ENCODE data around the gene FPR2.
"Not testable (repeated sequence)": the region's sequence is repeated elsewhere in the genome, so short reads cannot be mapped to it uniquely, and the experiment has no call there.

Gene FPR2

GRCh38 chr19:51803967-51804366 is 43.0 kb downstream of the FPR2 start:
- no peak overlapping the region for H3K4me3 ChIP-seq (ENCODE audit: low read depth, low read length)
- ChIA-PET CTCF (interaction anchor here (1.0 kb wide), 1 partner anchor 28 kb away, joined by 3 read pairs; no protein-coding TSS in a partner anchor), POLR2A (no interaction called here)
- H3K9me3 ChIP-seq (ENCODE audit: control insufficient read depth, insufficient read depth, low read depth, low read length), result no peaks in the 10 kb centered on the region
- TF ChIP-seq ZXDB (tag by site-specific recombination; IDR thresholded peaks at IDR 0.05), result no peak
- no peak for TF ChIP-seq ZNF214 (tag by site-specific recombination; IDR thresholded peaks at IDR 0.05; ENCODE audit: borderline replicate concordance)
- no peak for TF ChIP-seq ZNF544 (tag by site-specific recombination; IDR thresholded peaks at IDR 0.05)
- no peak for TF ChIP-seq ZNF692 (tag by site-specific recombination; IDR thresholded peaks at IDR 0.05)
- TF ChIP-seq ZNF37A (tag by site-specific recombination; IDR thresholded peaks at IDR 0.05), result no peak
- no peak for TF ChIP-seq OSR2 (tag by site-specific recombination; IDR thresholded peaks at IDR 0.05)
- TF ChIP-seq ZNF560 (tag by site-specific recombination; IDR thresholded peaks at IDR 0.05; ENCODE audit: borderline replicate concordance), result no peak
- no peak for TF ChIP-seq GLIS1 (tag by site-specific recombination; IDR thresholded peaks at IDR 0.05)
- TF ChIP-seq ZNF26 (tag by site-specific recombination; IDR thresholded peaks at IDR 0.05), result no peak
- H3K27ac ChIP-seq (ENCODE audit: extremely low read depth, low read depth, low read length), result no peak overlapping the region
- no peaks in the 10 kb centered on the region for H3K36me3 ChIP-seq (ENCODE audit: control insufficient read depth in 2 of 2, insufficient read depth in 1 of 2, low read length in 2 of 2)
- no peaks in the 10 kb centered on the region for H3K4me1 ChIP-seq (ENCODE audit: control insufficient read depth, insufficient read depth, low read length)

DNA sequence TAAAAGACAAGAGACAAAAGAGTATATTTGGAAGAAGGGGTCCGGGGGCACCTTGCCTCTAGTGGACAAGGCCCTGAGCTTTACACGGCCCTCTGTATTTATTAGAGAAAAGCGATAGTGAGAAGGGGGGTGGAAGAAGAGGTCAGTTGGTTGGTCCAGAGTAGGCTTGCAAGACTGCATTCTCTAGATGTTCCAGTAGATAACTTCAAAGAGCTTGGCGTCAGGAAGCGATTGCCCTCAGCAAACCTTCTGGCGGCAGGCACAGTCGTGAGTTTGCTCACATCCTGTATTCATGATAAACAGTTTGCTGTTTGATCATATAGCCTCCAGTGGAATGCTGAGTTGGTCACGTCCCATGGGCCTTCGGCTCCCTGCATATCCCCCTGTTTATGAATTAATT is 43.8 kb downstream of the FPR2 start:
- H3K4me3 ChIP-seq (ENCODE audit: low read depth, low read length); H3K9me3 ChIP-seq (ENCODE audit: control insufficient read depth, insufficient read depth, low read depth, low read length); H3K4me1 ChIP-seq (ENCODE audit: control insufficient read depth, insufficient read depth, low read length); H3K36me3 ChIP-seq (ENCODE audit: control insufficient read depth in 2 of 2, insufficient read depth in 1 of 2, low read length in 2 of 2); CTCF ChIA-PET; H3K27ac ChIP-seq (ENCODE audit: extremely low read depth, low read depth, low read length); POLR2A ChIA-PET: not testable (repeated sequence)

DNA sequence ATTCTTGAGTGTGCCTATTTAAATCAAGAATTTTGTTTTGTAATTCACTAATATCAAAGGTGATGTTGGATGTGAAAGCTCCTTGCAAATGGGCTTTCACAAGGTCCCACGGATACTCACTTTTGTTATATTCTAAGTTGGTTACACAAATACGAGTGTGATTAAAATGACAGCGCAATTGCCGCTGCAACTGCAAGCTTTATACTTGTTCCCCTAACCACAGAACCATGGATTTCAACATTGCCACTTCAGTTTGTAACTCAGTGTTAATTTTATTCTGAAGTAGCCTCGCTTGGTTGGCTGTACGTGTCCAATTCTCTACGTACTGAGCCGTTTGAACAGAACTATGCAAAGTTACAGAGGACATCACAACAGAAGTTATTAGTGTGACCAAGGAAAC is 44.4 kb downstream of the FPR2 start:
- CTCF ChIA-PET; POLR2A ChIA-PET; H3K4me3 ChIP-seq (ENCODE audit: low read depth, low read length); H3K9me3 ChIP-seq (ENCODE audit: control insufficient read depth, insufficient read depth, low read depth, low read length); H3K36me3 ChIP-seq (ENCODE audit: control insufficient read depth in 2 of 2, insufficient read depth in 1 of 2, low read length in 2 of 2); H3K27ac ChIP-seq (ENCODE audit: extremely low read depth, low read depth, low read length); H3K4me1 ChIP-seq (ENCODE audit: control insufficient read depth, insufficient read depth, low read length): not testable (repeated sequence)

DNA sequence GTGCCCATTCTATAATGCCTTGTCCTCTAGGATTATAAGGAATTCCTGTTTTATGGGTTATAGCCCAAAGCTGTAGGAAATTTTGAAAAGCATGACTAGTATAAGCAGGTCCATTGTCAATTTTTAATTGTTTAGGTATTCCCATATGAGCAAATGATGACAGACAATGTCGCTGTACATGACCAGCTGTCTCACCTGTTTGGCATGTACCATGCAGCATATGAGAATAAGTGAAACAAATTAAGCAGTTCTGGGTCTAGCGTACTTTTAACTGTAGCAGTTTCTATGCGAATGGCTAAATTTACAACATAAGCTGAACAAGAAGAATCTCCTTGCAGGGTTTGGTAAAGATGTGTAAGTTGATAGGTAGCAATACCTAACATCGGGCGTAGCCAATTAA is 45.6 kb downstream of the FPR2 start:
- H3K36me3 ChIP-seq (ENCODE audit: control insufficient read depth in 2 of 2, insufficient read depth in 1 of 2, low read length in 2 of 2); POLR2A ChIA-PET; H3K27ac ChIP-seq (ENCODE audit: extremely low read depth, low read depth, low read length); H3K9me3 ChIP-seq (ENCODE audit: control insufficient read depth, insufficient read depth, low read depth, low read length); H3K4me3 ChIP-seq (ENCODE audit: low read depth, low read length); H3K4me1 ChIP-seq (ENCODE audit: control insufficient read depth, insufficient read depth, low read length): not testable (repeated sequence)
- CTCF ChIA-PET, result interaction anchor here (0.7 to 3.0 kb wide), 4 partner anchors 11 to 189 kb away, joined by 3 to 19 read pairs (median 4); no protein-coding TSS in a partner anchor

DNA sequence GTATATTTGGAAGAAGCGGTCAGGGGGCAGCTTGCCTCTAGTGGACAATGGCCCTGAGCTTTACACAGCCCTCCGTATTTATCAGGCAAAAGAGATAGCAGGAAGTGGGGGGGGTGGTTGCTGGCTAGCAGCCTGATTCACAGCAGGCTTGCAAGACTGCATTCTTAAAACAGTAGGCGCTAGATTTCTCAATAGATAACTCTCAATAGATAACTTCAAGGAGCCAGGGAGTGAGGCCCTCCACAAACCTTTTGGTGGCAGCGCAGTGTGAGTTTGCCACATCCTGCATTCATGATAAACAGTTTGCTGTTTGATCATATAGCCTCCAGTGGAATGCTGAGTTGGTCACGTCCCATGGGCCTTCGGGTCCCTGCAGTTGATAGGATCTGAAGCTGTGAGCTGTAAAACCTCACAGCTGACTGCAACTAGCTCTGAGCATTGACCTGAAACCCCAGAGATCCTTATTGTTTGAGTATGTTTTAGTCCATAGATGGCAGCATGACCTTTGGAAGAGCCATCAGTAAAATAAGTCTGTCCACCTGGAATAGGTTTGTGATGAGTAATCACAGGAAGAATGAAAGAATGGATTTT is 46.2 kb downstream of the FPR2 start:
- Histone ChIP-seq H3K9me3 (ENCODE audit: control insufficient read depth, insufficient read depth, low read depth, low read length) (no peaks in the 10 kb centered on the region), H3K4me1 (ENCODE audit: control insufficient read depth, insufficient read depth, low read length) (no peaks in the 10 kb centered on the region), H3K36me3 (ENCODE audit: control insufficient read depth in 2 of 2, insufficient read depth in 1 of 2, low read length in 2 of 2) (no peaks in the 10 kb centered on the region), H3K4me3 (ENCODE audit: low read depth, low read length) (no peak overlapping the region), H3K27ac (ENCODE audit: extremely low read depth, low read depth, low read length) (no peak overlapping the region)
- ChIA-PET CTCF (interaction anchor here (0.8 to 3.0 kb wide), 6 partner anchors 11 to 170 kb away, joined by 3 to 19 read pairs (median 4); no protein-coding TSS in a partner anchor), POLR2A (no interaction called here)
- TF ChIP-seq ZBTB10 (tag by site-specific recombination; IDR thresholded peaks at IDR 0.05) (no peak), ZXDB (tag by site-specific recombination; IDR thresholded peaks at IDR 0.05) (no peak), GLIS2 (tag by site-specific recombination; IDR thresholded peaks at IDR 0.05) (no peak), ZNF777 (tag by site-specific recombination; IDR thresholded peaks at IDR 0.05; ENCODE audit: borderline replicate concordance) (no peak), GFI1B (tag by site-specific recombination; IDR thresholded peaks at IDR 0.05) (no peak), ZNF585B (tag by site-specific recombination; IDR thresholded peaks at IDR 0.05) (no peak), EGR2 (tag by site-specific recombination; IDR thresholded peaks at IDR 0.05; ENCODE audit: low read depth) (no peak), ZNF629 (tag by site-specific recombination; IDR thresholded peaks at IDR 0.05) (no peak), MZF1 (tag by site-specific recombination; IDR thresholded peaks at IDR 0.05; ENCODE audit: borderline replicate concordance) (no peak)
- TF ChIP-seq, protein P1, sequence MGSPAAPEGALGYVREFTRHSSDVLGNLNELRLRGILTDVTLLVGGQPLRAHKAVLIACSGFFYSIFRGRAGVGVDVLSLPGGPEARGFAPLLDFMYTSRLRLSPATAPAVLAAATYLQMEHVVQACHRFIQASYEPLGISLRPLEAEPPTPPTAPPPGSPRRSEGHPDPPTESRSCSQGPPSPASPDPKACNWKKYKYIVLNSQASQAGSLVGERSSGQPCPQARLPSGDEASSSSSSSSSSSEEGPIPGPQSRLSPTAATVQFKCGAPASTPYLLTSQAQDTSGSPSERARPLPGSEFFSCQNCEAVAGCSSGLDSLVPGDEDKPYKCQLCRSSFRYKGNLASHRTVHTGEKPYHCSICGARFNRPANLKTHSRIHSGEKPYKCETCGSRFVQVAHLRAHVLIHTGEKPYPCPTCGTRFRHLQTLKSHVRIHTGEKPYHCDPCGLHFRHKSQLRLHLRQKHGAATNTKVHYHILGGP (tag by site-specific recombination; IDR thresholded peaks at IDR 0.05), result no peak

All from HEK293 (cell line).